ENCODE measurements around the gene GRIK4. TPM values are rescaled to one million over a fixed set of nuclear protein-coding genes. Genes with fewer than 3 reads are reported as not detected.

GRIK4 gene
- total RNA-seq, 3 donors from 2014 or later = 0.36 to 0.51 TPM; not detected in 1

DNA sequence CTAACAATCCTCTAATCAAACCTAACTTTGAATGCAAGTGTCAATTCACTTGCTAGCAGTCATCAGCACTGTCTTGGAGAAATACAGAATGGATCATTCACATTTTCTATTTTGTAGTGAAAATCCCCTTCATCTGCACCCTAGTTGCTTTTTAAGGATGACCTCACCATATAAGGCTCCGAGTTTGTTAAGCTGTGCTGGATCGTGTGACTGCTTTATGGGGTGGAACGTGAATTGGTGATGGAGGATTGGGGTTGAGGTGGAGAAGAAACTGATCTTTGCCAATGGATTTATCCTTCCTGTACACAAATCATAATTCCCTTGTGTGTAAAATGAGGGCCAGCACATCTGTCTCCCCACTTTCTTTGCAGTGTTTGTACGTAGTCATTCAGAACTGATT is 426.7 kb downstream of the GRIK4 start:
- intact Hi-C loops (cut with DNase I, micrococcal nuclease) = no loop called here
- Histone ChIP-seq H3K36me3 (ENCODE audit: low read depth) (no peaks in the 10 kb centered on the region), H3K9me3 (no peaks in the 10 kb centered on the region), H3K4me3 (no peak overlapping the region), H3K4me1 (ENCODE audit: low read depth) (no peaks in the 10 kb centered on the region)
- no peak for ATAC-seq
- TF ChIP-seq, protein P1, sequence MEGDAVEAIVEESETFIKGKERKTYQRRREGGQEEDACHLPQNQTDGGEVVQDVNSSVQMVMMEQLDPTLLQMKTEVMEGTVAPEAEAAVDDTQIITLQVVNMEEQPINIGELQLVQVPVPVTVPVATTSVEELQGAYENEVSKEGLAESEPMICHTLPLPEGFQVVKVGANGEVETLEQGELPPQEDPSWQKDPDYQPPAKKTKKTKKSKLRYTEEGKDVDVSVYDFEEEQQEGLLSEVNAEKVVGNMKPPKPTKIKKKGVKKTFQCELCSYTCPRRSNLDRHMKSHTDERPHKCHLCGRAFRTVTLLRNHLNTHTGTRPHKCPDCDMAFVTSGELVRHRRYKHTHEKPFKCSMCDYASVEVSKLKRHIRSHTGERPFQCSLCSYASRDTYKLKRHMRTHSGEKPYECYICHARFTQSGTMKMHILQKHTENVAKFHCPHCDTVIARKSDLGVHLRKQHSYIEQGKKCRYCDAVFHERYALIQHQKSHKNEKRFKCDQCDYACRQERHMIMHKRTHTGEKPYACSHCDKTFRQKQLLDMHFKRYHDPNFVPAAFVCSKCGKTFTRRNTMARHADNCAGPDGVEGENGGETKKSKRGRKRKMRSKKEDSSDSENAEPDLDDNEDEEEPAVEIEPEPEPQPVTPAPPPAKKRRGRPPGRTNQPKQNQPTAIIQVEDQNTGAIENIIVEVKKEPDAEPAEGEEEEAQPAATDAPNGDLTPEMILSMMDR (IDR thresholded peaks at IDR 0.05) = no peak
- no peak for DNase-seq

DNA sequence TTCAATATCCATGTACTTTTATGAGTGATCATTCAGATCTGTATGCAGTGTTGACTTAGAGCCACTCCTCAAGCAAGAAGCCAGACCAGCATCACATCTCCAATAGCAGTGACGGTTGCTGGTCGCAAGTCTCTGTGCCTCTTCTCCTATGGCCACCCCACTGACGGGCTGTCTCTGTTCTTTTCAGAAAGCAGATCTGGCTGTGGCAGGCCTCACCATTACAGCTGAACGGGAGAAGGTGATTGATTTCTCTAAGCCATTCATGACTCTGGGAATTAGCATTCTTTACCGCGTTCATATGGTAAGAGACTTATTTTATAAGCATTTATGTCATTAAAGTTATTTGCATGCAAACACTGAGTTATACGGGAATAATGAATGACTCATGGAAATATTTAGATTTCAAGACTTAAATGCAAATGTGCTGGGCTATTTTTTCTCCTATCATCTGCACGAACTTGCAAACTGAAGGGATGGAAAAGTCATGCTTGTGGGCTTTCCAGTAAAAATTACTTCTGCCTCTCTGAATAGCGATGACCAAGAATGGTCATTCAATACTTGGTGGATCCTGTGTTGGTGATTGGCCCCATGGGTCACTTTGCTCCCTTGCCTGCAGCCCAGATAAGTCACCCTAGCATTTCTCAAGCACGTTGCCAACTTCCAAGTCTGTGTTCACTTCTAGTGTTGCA is 428.8 kb downstream of the GRIK4 start:
- no peak for ATAC-seq
- TF ChIP-seq, protein P1 (IDR thresholded peaks at IDR 0.05) = no peak
- intact Hi-C loops (cut with DNase I, micrococcal nuclease) = no loop called here
- Histone ChIP-seq H3K36me3 (ENCODE audit: low read depth) (no peaks in the 10 kb centered on the region), H3K9me3 (peaks cover 10% of the 10 kb centered on the region), H3K4me3 (no peak overlapping the region), H3K4me1 (ENCODE audit: low read depth) (no peaks in the 10 kb centered on the region)
- DNase-seq = no peak

DNA sequence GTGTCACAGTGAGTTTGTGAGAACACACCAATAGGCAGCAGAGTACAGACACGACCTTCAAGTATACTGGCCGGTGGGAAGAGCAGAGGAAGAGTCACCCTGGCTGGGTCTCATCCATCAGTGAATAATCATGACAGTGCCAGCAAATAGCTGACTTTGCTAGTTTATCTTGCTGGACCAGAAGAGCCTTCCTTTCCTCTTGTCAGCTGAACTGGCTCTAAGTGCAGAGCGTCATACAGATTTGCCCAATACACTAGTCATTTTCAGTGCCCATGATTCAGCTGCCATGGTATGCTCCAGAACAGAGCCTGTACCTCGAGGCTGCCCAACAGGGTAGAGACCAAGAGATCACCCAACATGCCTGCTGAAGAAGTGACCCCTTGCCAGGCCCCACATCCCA is 429.5 kb downstream of the GRIK4 start:
- DNase-seq (no peak), ATAC-seq (no peak)
- intact Hi-C loops (cut with DNase I, micrococcal nuclease) = no loop called here
- no peaks in the 10 kb centered on the region for H3K36me3 ChIP-seq (ENCODE audit: low read depth)
- TF ChIP-seq, protein P1 (IDR thresholded peaks at IDR 0.05) = no peak
- no peak overlapping the region for H3K4me3 ChIP-seq
- H3K4me1 ChIP-seq (ENCODE audit: low read depth) = no peaks in the 10 kb centered on the region
- H3K9me3 ChIP-seq = peaks cover 12% of the 10 kb centered on the region

DNA sequence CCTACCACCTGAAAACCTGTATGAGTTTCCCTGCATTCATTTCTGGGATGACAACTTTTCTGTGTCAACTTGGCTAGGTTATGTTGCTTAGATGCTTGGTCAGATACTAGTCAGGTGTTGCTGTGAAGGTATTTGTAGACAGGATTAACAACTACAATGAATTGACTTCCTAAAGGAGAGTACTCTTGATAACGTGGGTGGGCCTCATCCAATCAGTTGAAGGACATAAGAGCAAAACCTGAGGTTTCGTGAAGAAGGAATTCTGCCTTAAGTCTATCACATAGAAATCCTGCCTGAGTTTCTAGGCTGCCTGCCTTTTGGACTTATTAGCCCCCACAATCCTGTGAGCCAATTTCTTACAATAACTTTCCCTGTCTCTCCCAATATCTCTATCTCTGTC is 431.2 kb downstream of the GRIK4 start:
- Histone ChIP-seq H3K36me3 (ENCODE audit: low read depth) (no peaks in the 10 kb centered on the region), H3K4me3 (no peak overlapping the region), H3K4me1 (ENCODE audit: low read depth) (no peaks in the 10 kb centered on the region), H3K9me3 (peaks cover 12% of the 10 kb centered on the region)
- DNase-seq = no peak
- TF ChIP-seq, protein P1 (IDR thresholded peaks at IDR 0.05) = no peak
- no peak for ATAC-seq
- intact Hi-C loops (cut with DNase I, micrococcal nuclease) = no loop called here

DNA sequence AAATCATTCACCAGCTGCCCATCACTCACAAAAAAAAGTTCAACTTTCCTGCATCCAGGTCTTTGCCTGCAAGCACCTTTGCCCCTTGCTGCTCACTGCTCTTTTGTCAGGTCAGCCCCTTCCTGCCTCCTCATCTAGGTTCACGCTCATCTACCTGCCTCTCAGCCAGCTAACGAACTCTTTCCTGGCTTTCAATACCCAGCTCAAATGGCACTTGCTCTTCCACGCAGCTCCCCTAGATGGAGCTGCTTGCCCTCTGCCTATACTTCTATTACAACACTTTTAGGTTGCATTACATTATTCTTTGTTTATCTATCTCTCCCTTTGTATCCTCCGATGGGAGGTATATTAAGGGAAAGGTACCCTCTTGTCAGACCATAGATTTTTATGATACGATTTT is 433.5 kb downstream of the GRIK4 start:
- Histone ChIP-seq H3K9me3 (peaks cover 12% of the 10 kb centered on the region), H3K36me3 (ENCODE audit: low read depth) (no peaks in the 10 kb centered on the region), H3K4me3 (no peak overlapping the region), H3K4me1 (ENCODE audit: low read depth) (no peaks in the 10 kb centered on the region)
- ATAC-seq (no peak), DNase-seq (no peak)
- TF ChIP-seq, protein P1 (IDR thresholded peaks at IDR 0.05) = no peak
- intact Hi-C loops (cut with DNase I, micrococcal nuclease) = no loop called here

DNA sequence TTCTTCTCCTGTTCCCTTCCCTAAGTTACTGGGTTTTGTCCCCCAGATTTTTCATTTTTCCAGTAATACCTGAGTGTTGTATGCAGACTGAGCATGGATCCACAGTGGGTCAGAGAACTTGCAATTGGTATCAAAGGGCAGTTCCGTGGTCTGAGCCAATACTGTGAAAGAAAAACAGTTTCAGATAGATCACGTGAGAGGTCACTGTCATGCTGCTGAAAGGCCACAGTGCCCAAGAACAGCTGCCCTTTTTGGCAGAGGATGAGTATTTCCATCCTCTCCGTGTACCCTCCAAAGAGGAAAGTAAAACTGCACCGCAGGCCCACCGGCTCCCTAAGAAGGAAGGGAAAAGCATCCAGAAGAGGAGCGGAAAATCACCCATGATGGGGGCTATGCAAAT is 439.3 kb downstream of the GRIK4 start:
- peaks cover 7% of the 10 kb centered on the region for H3K4me1 ChIP-seq (ENCODE audit: low read depth)
- H3K9me3 ChIP-seq = no peaks in the 10 kb centered on the region
- ATAC-seq = no peak
- intact Hi-C loops (cut with DNase I, micrococcal nuclease) = no loop called here
- no peak overlapping the region for H3K4me3 ChIP-seq
- no peaks in the 10 kb centered on the region for H3K36me3 ChIP-seq (ENCODE audit: low read depth)
- DNase-seq = no peak
- TF ChIP-seq, protein P1 (IDR thresholded peaks at IDR 0.05) = no peak

Data from mucosa of descending colon (tissue), 3 donors.